ACC112 (cell line): ENCODE results near the gene FAM53C.
A peak's percentile ranks its signal among the peaks of the same experiment; 100 is the strongest.

Experiments
- H2AFZ ChIP-seq: fragments of 200-600 bp; sonication (generic); one replicate; pipeline ENCODE4 v1.6.0; 2017; ENCODE audit warnings: antibody characterized with exemption, low read length; ENCODE audit not compliant: unreplicated experiment
- H3K27ac ChIP-seq: fragments of 200-600 bp; sonication (generic); 2 replicates; pipeline ENCODE4 v1.5.1; 2014; ENCODE audit warnings: low read depth, mild to moderate bottlenecking, antibody characterized with exemption, low read length, moderate library complexity
- H3K27me3 ChIP-seq: fragments of 200-600 bp; sonication (generic); 2 replicates; pipeline ENCODE4 v1.6.1; 2014; ENCODE audit warnings: mild to moderate bottlenecking, antibody characterized with exemption, low read length, moderate library complexity, mixed read lengths; ENCODE audit not compliant: insufficient read depth
- H3K36me3 ChIP-seq: fragments of 200-600 bp; sonication (generic); 2 replicates; pipeline ENCODE4 v1.6.1; 2016; ENCODE audit warnings: mild to moderate bottlenecking, antibody characterized with exemption, low read length, moderate library complexity, mixed read lengths; ENCODE audit not compliant: insufficient read depth
- H3K4me1 ChIP-seq: fragments of 200-600 bp; sonication (generic); one replicate; pipeline ENCODE4 v1.6.1; 2016; ENCODE audit warnings: low read length, mixed read lengths; ENCODE audit not compliant: insufficient read depth, unreplicated experiment, control insufficient read depth
- H3K4me3 ChIP-seq: fragments of 200-600 bp; sonication (generic); 2 replicates; pipeline ENCODE4 v1.5.1; 2014; ENCODE audit warnings: mild to moderate bottlenecking, low read depth, low read length
- H3K79me2 ChIP-seq: fragments of 200-600 bp; sonication (generic); one replicate; pipeline ENCODE4 v1.6.0; 2016; ENCODE audit warnings: low read length; ENCODE audit not compliant: control insufficient read depth, unreplicated experiment, insufficient read depth

Gene FAM53C

GRCh38 chr5:138351517-138351916 lies 13.5 kb downstream of the FAM53C start:
- H3K27ac ChIP-seq = peak overlapping the region; percentile 62
- peaks cover 42% of the 10 kb centered on the region for H3K4me1 ChIP-seq
- peaks cover 29% of the 10 kb centered on the region; the same call in 1 of the 2 replicates for H3K36me3 ChIP-seq
- H3K79me2 ChIP-seq = peaks cover 34% of the 10 kb centered on the region
- peak overlapping the region; percentile 4; the same call in 1 of the 2 replicates for H3K4me3 ChIP-seq
- no peaks in the 10 kb centered on the region for H3K27me3 ChIP-seq
- H2AFZ ChIP-seq = no peak overlapping the region

GRCh38 chr5:138352071-138352721 lies 14.1 kb downstream of the FAM53C start, which contains the start of gene KDM3B:
Gene KDM3B, plus strand, starts transcription at chr5:138352685. Its CDS starts 111 bp downstream, at chr5:138352796.
- Histone ChIP-seq H3K27ac (peak within 1 kb of the TSS; percentile 68), H2AFZ (peak within 1 kb of the TSS; percentile 85), H3K4me1 (peaks cover 42% of the 10 kb centered on the region), H3K4me3 (peak within 1 kb of the TSS; percentile 97), H3K79me2 (peaks cover 40% of the 10 kb centered on the region), H3K27me3 (no peaks in the 10 kb centered on the region), H3K36me3 (peaks cover 27% of the 10 kb centered on the region; the same call in 1 of the 2 replicates)

DNA sequence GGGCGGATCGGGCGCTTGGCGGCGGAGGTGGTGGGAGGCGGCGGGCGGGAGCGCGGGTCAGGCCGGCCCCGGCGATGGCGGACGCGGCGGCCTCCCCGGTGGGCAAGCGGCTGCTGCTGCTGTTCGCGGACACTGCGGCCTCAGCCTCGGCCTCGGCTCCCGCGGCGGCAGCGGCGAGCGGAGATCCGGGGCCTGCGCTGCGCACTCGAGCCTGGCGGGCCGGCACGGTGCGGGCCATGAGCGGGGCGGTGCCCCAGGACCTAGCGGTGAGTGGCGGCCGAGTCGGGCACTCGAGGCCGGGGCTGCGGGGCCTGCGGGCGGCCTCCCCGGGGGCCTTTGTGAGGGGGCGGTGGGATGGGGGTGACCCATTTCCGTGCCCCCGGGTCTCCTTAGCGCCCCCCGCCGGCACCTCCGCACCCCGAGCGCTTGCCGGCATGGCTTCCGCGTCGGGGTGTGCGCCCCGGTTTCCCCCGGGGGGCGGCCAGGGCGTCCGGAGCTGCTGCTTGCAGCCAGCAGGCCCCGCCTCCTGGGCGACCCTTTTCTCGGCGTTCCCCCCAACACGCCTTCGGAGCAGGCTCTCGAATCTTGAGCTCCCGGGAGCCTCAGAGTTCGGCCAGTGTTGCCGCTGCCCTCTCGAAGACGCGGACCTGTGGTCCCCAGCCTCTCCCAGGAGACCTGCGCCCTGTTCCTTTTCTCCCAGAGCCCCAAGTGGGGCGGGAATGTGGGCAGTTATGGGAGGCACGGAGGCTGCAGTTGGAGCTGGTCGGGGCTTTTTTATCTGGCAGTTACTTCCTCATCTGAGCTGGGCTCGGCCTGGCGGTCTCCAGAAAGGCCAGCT lies 14.9 kb downstream of the FAM53C start:
- H3K79me2 ChIP-seq = peaks cover 46% of the 10 kb centered on the region
- peaks cover 42% of the 10 kb centered on the region for H3K4me1 ChIP-seq
- H3K27me3 ChIP-seq = no peaks in the 10 kb centered on the region
- H3K4me3 ChIP-seq = peak overlapping the region; percentile 97
- peak overlapping the region; percentile 85 for H2AFZ ChIP-seq
- H3K27ac ChIP-seq = peak overlapping the region; percentile 68
- peaks cover 19% of the 10 kb centered on the region; the same call in 1 of the 2 replicates for H3K36me3 ChIP-seq

GRCh38 chr5:138353560-138354080 lies 15.6 kb downstream of the FAM53C start:
- Histone ChIP-seq H3K27ac (peak overlapping the region; percentile 68), H3K79me2 (peaks cover 46% of the 10 kb centered on the region), H3K4me1 (peaks cover 42% of the 10 kb centered on the region), H3K27me3 (no peaks in the 10 kb centered on the region), H2AFZ (peak overlapping the region; percentile 85), H3K4me3 (peak overlapping the region; percentile 97), H3K36me3 (peaks cover 18% of the 10 kb centered on the region; the same call in 1 of the 2 replicates)

GRCh38 chr5:138354387-138354786 lies 16.3 kb downstream of the FAM53C start:
- H3K4me3 ChIP-seq = peak overlapping the region; percentile 97
- H2AFZ ChIP-seq = peak overlapping the region; percentile 17
- H3K79me2 ChIP-seq = peaks cover 52% of the 10 kb centered on the region
- H3K27ac ChIP-seq = no peak overlapping the region
- peaks cover 10% of the 10 kb centered on the region; the same call in 1 of the 2 replicates for H3K36me3 ChIP-seq
- peaks cover 42% of the 10 kb centered on the region for H3K4me1 ChIP-seq
- H3K27me3 ChIP-seq = no peaks in the 10 kb centered on the region

DNA sequence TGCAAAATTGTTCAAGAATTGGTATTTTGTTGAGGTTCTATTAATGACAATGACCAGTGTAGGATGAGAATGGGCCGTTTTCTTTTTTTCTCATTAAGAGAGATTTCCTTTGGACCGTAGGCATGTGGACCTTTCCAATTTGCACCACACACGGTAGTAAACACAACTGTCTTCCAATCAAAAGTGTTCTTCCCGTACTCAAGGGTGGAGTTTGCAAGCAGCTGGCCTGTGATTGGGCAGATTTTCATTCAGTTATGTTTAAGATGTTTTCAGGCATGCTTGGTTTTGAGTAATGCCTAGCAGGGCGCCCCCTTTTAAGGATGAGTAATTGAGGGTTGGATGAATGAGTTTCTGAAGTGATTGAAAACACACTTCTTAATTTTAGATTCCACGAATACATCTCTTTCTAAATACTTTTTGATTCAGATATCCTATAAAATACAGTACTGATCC lies 16.9 kb downstream of the FAM53C start:
- Histone ChIP-seq H2AFZ (no peak overlapping the region), H3K4me1 (peaks cover 37% of the 10 kb centered on the region), H3K4me3 (peak overlapping the region; percentile 97), H3K27me3 (no peaks in the 10 kb centered on the region), H3K27ac (no peak overlapping the region), H3K79me2 (peaks cover 58% of the 10 kb centered on the region), H3K36me3 (peaks cover 8% of the 10 kb centered on the region; the same call in 1 of the 2 replicates)

- H3K27me3 ChIP-seq = no peaks in the 10 kb centered on the region
- no peak overlapping the region for H3K4me3 ChIP-seq
- no peak overlapping the region for H3K27ac ChIP-seq
- no peaks in the 10 kb centered on the region for H3K36me3 ChIP-seq
- H3K4me1 ChIP-seq = peaks cover 13% of the 10 kb centered on the region
- H2AFZ ChIP-seq = no peak overlapping the region
- H3K79me2 ChIP-seq = peaks cover 81% of the 10 kb centered on the region
Measured at GRCh38 chr5:138359621-138360020, 21.6 kb downstream of the FAM53C start.

DNA sequence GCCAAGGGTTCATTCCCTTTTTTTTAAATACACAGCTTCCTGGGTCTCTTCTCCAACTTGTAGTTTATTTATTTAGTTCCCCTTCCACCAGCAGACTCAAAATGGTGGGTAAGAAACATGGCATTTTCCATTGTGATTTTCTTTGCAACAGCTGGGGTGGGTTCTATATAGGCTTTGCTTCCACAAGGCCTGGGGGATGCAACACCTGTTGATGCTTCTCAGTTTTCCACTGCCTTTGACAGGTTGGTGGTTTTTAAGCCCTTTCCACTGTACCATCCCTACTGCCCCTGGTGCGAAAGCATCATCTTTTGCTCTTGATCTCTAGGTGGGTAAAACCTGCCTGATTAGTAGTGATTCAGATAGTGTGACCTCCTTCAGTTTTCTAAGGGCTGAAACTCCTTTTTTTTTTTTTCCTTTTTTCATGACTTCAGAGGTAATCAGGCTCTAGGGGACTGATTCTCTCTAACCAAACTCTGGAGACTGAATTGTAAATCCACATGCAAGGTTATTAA lies 22.9 kb downstream of the FAM53C start:
- no peak overlapping the region for H3K27ac ChIP-seq
- H3K4me1 ChIP-seq = no peaks in the 10 kb centered on the region
- peaks cover 73% of the 10 kb centered on the region for H3K79me2 ChIP-seq
- no peak overlapping the region for H3K4me3 ChIP-seq
- H3K27me3 ChIP-seq = no peaks in the 10 kb centered on the region
- no peaks in the 10 kb centered on the region for H3K36me3 ChIP-seq
- no peak overlapping the region for H2AFZ ChIP-seq

- Histone ChIP-seq H3K27me3 (no peaks in the 10 kb centered on the region), H3K36me3 (no peaks in the 10 kb centered on the region), H3K4me1 (no peaks in the 10 kb centered on the region), H3K79me2 (peaks cover 70% of the 10 kb centered on the region), H3K4me3 (no peak overlapping the region), H2AFZ (no peak overlapping the region), H3K27ac (no peak overlapping the region)
Measured at GRCh38 chr5:138364576-138364975, 26.5 kb downstream of the FAM53C start.

- H3K27ac ChIP-seq = no peak overlapping the region
- no peaks in the 10 kb centered on the region for H3K4me1 ChIP-seq
- no peak overlapping the region for H3K4me3 ChIP-seq
- peaks cover 58% of the 10 kb centered on the region for H3K79me2 ChIP-seq
- H2AFZ ChIP-seq = no peak overlapping the region
- H3K36me3 ChIP-seq = no peaks in the 10 kb centered on the region
- no peaks in the 10 kb centered on the region for H3K27me3 ChIP-seq
Measured at GRCh38 chr5:138366632-138367382, 28.7 kb downstream of the FAM53C start.
